Cerebellar cortex (tissue), 1 donor: ENCODE data around the gene RBM23.
"Not testable (repeated sequence)": the region's sequence is repeated elsewhere in the genome, so short reads cannot be mapped to it uniquely, and the experiment has no call there.

Experiments used
- DNase-seq: peaks from one replicate; pipeline ENCODE4 v3.0.0-alpha.2; 2015; ENCODE audit warnings: low spot score

The RBM23 gene

GRCh38 chr14:22864979-22865378 is 54.0 kb downstream of the RBM23 start:
- DNase-seq, result no peak

DNA sequence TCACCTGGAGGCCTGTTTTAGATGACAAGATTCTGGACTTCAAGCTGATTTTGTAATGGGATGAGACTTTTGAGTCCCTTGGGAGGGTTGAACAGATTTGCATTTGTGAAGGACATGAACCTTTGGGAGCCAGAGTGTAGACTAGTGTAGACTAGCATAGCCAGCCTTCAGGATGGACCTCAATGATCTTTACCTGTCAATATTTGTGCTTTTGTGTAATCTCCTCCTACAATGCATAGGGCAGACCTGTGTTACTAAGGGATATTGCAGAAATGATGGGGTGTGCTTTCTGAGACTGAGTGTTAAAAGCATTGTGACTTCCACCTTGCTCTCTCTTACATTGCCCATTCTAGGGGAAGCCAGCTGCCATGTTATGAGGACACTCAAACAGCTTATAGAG is 57.3 kb downstream of the RBM23 start:
- no peak for DNase-seq

DNA sequence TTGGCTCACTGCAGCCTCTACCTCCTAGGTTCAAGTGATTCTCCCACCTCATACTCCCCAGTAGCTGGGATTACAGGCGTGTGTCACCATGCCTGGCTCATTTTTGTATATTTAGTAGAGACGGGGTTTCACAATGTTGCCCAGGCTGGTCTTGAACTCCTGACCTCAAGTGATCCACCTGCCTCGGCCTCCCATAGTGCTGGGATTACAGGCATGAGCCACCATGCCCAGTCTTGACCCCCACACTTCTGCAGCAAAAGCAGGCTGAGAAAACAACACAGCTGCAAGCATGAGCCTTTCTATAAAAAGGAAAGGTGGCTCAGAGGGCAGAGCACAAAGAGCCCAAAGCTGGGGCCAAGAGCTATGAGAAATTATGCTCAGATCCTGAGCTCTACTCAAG is 58.6 kb downstream of the RBM23 start:
- DNase-seq, result not testable (repeated sequence)

- DNase-seq, result no peak
Observed at GRCh38 chr14:22856428-22856827, 62.5 kb downstream of the RBM23 start.

DNA sequence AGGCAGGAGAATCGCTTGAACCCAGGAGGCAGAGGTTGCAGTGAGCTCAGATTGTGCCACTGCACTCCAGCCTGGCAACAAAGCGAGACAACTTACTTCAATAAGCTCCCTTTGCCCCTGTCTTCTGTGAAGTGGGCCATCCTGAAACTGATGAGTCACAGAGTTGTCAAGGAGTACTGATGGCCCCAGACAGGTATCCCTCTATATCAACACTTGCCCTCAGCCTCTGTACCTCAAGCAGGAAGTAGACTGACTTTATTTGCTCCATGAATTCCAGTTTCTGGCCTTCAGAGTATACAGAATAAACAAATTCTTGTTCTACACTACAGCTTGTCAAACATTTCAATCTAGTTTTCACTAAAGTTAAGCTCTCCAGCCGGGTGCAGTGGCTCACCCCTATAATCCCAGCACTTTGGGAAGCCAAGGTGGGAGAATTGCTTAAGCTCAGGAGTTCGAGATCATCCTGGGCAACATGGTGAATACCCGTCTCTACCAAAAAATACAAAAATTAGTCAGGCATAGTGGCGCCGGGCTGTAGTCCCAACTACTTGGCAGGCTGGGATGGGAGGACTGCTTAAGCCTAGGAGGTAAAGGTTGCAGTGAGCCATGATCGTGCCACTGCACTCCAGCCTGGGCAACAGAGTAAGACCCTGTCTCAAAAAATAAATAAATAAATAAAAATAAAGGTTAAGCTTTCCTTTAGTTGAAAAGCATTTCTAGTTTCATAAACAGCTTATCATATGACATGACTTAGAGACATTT is 63.8 kb downstream of the RBM23 start:
- no peak for DNase-seq

DNA sequence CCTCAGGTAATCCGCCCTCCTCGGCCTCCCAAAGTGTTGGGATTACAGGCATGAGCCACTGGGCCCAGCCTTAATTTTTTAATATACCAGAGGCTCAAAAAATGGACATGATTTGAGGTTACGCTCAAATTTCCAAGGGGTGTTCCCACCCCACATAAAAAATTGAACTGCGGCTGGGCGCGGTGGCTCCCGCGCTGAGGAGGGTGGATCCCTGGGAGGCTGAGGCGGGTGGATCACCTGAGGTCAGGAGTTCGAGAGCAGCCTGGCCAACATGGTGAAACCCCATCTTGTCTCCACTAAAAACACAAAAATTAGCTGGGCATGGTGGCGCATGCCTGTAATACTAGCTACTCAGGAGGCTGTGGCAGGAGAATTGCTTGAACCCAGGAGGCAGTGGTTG is 64.7 kb downstream of the RBM23 start:
- not testable (repeated sequence) for DNase-seq

- DNase-seq, result peak; percentile 80
Observed at GRCh38 chr14:22852940-22853767, 65.8 kb downstream of the RBM23 start.

GRCh38 chr14:22852599-22852939 is 66.4 kb downstream of the RBM23 start:
- no peak for DNase-seq

- not testable (repeated sequence) for DNase-seq
Observed at GRCh38 chr14:22852178-22852577, 66.8 kb downstream of the RBM23 start.

- peak; percentile 55 for DNase-seq
Observed at GRCh38 chr14:22850944-22851764, 67.8 kb downstream of the RBM23 start.

DNA sequence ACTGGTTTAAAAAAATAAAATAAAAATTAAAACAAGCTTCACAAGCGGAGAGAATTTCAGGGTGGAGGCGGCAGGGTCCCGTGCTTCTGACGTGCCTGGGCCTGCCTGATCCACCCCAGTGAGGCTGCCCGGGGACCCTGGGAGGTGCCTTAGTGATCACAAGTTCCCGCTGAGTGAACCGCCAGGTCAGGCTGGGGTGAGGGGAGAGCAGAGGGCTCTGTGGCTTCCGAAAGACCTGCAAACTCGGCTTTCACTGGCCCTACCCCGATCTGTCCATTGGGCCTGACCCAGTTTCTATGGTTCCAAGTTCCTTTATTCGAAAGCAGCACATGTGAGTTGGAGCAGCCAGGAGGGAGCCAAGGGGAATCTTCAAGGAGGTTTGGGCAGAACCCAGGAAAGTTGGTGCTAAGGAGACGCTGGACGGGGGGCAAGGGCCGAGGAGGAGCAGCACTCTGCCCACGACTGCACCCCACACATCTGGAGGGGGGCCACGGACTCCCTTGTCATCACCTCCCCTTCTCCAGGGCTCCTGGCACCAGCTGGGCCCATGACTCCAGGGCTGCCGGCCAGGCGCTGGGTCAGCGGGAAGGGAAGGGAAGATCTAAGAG is 69.6 kb downstream of the RBM23 start:
- peak; percentile 67 for DNase-seq

DNA sequence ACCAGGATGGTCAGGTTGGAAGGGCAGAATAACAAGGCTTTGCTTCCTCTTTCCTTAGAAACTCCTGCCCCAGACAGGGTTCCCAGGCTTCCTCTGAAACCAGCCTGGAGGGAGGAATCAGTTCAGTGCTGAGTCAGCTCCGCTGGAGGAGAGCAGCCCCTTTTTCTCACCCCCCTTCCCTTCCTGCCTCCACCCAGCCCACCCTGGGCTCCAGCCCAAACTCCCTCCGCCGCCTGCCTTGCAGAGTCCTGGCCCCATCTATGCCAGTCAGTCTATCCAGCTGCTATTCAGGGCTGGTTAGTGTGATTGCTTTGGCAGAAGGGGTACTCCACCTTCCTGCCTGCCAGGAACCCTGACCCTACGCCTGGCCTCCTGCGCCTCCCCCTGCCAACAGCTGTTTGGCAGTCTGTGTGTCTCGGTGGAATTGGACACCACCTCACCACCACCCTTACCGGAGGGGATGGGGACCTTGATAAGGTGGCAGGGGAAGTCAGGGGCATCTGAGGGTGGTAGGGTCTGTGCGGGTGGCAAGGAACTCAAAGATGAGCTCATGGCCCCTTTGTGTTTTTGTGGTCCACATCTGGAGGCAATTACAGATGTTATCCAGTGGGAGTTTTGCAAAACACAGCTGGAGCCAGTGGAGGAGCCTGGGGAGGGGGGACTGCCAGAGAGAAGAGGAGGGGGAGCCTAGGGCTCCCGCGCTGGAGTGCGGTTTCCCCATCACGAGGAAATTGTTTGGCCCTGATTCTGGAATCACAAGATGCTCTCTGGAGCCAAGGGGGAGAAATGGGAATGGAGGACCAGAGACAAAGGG is 70.4 kb downstream of the RBM23 start:
- DNase-seq, result peak; percentile 76

GRCh38 chr14:22847661-22848341 is 71.1 kb downstream of the RBM23 start:
- no peak for DNase-seq

DNA sequence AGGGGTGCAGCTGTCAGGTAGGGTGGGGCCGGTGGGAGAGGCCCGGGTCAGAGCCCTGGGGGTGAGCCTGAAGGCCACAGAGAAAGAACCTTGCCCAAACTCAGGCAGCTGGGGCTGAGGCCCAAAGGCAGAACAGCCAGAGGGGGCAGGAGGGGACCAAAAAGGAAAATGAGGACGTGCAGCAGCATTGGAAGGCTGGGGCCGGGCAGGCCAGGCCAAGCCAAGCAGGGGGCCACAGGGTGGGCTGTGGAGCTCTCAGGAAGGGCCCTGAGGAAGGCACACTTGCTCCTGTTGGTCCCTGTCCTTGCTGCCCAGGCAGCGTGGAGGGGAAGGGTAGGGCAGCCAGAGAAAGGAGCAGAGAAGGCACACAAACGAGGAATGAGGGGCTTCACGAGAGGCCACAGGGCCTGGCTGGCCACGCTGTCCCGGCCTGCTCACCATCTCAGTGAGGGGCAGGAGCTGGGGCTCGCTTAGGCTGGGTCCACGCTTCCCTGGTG is 72.1 kb downstream of the RBM23 start:
- DNase-seq, result no peak

GRCh38 chr14:22845821-22846625 is 72.9 kb downstream of the RBM23 start:
- no peak for DNase-seq

DNA sequence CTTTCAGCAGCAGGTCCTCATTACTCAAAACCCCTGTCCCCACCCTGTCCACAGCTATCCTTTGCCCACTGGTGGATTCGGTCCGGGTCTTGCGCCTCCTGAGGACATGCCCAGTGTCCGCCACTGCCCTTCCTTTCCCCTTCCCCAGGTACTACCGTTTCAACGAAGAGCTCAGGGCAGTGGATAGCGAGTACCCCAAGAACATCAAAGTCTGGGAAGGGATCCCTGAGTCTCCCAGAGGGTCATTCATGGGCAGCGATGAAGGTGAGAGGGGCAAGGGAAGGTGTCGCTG is 73.9 kb downstream of the RBM23 start:
- no peak for DNase-seq

- DNase-seq, result no peak
Observed at GRCh38 chr14:22844221-22845102, 74.5 kb downstream of the RBM23 start.
